CD4-positive, alpha-beta T cell treated with Interleukin-10 for 1 hour (primary cell): Measurements from ENCODE around the gene SSNA1.

Source experiments
- DNase-seq: peaks from one replicate; pipeline ENCODE4 v3.0.0-alpha.2; 2020

The SSNA1 gene

DNA sequence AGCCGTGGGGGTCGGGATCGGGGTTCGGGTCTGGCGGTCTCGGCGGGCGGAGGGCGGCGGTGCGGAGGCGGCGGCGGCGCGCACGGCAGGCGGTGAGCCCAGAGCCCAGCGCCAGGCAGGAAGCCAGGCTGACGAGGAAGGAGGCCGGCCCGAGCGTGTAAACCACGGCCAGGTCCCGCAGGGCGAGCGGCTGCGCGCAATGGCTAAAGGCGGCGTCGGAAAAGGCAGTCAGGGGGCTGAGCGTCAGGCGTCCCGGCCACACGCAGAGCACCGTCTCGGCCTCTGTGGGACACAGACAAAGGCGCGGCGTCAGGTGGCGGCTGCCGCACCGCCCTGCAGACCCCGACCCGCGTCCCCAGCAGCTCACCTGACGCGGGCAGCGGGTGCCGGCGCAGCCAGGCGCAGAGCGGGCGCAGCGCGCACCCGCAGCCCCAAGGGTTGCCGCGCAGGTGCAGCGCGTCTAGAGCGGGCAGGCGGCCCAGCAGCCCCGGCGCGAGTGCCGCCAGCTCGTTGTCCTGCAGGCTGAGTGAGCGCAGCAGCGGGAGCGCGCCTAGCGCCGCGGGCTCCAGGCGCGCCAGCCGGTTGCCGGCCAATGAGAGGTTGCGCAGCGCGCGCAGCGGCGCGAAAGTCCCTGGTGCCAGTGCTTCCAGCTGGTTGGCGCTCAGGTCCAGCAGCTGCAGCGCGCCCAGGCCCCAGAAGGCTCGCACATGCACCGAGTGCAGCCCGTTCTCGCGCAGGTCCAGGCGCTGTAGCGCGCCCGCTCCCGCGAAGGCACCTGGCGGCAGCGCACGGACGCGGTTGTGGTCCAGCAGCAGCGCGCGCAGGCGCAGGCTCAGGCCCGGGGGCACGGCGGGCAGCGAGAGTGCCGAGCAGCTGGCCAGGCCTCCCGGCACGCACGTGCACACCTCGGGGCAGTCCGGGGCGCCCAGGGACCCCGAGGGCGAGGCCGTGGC is 19.3 kb upstream of the SSNA1 start:
- DNase-seq: no peak

DNA sequence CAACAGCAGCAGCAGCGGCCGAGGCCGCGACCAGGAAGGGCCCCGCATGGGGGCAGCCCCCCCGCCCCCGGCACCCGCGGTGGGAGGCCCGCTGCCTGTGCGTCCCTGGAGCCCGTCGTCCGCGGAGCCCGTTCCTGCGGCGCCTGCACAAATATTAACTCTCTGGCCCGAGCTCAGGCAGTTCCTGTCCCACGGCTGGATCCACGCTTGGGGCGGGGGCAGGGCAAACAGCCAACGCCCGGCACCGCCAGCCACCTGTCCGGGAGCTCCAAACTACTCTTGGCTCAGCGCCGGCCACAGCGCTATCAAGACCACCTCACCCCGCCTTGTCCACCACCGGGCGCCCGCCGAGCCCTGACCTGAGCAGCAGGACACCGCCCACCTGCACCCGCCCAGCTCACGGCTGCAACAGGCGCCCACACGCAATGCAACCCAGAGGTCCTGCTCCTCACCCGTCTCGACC is 18.5 kb upstream of the SSNA1 start, which contains the start of gene LRRC26:
TSS of gene LRRC26 (minus strand) at position 156 of the 463 bp plus-strand sequence. CDS start at position 48, 108 bp downstream.
- no peak for DNase-seq

DNA sequence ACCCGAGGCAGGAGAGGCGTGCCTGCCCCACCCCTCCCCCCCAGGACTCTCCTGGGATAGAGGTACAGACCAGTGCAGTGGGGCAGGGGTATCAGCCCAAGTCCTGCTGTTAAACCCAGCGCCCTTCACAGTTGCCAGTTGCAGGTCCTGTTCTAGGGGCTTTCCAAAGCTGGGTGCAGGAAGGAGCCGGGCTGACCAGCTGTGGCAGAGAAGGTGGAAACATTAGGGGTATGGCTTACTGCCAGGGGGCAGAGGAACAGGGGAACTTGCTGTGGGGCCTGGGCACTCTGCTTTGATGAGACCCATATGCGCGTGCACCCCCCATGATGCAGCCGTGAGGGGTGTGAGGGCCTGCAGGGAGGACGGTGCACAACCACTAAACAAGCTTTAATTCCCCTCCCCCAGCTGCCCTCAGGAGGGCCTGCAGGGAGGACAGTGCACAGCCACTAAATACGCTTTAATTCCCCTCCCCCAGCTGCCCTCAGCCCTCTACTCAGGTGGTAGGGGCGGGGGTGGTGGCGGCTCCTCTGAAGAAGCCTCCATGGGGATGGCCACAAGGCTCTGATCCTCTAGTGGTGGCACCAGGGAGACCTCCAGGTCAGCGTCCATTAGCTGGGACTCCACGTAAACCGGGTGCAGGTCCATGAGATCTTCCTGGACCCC is 17.9 kb upstream of the SSNA1 start:
- no peak for DNase-seq

DNA sequence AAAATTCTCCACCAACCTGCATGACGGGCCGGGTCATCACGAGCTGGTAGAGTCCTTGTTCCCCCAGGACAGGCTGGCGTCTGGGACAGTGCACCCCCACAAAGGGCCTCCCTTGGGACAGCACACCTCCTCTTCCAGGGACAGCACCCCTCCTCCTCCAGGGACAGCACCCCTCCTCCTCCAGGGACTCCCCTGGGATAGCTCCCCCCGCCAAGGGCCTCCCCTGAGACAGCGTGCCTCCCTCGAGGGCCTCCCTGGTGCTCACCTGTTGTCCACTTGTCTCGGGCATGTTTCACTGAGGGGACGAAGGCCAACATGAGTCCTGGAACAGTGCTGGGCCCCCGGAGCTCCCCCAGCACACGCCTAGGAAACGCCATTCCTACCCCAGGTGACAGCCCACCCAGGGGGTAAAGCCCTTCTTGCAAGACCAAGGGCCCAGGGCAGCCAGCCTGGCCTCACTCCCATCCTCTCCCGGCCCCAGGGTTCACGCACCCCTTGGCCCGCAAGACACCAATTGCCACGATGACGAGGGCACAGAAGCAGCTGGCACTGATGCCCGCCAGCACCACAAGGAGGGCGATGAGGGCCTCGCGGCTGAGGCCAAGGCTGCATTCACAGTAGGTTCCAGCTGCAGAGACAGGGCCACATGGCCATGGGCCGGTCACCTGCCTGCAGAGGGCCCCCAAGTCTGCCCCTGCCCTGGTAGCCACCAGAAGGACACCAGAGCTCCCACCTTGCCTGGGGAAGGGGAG is 17.2 kb upstream of the SSNA1 start:
- no peak for DNase-seq

DNA sequence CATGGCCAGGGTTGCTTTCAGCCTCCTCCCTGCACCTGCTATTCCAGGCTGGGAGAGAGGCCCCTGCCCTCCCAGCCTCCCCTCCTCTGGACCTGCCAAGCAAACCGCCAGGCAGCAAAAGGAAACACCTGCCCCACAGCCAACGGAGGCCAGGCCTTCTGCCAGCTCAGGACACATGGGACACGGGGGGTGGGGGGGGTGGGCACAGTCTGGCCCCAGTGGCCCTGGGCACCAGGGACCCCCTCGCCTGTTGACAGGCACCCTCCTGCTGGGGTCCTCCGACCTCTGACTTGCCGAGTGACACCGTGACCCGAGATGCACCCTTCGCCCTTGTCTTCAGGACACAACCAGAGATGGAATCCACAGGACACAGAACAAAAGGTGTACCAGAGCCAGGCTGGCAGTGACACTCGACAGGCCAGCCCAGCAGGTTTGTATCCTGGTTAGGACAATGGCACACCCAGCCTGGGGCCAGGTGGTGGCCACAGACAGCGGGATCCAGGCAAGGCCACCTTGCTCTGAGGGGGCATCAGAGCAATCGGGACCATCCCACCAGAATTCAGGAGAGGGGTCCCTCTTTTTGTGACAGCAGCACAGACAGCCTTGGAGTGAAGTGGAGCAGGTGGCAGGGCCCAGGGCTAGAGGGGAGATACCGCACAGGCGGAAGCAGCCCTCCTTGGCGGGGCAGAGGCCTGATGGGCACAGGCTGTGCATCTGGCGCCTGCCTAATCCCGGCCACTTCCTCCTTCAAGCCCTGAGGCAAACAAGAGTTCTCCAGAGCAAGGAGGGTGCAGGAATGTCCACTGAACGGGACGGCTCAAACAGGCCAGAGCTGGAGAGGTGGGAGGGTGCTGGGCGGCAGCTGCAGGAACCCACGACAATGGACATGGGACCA is 15.3 kb upstream of the SSNA1 start:
- no peak for DNase-seq

DNA sequence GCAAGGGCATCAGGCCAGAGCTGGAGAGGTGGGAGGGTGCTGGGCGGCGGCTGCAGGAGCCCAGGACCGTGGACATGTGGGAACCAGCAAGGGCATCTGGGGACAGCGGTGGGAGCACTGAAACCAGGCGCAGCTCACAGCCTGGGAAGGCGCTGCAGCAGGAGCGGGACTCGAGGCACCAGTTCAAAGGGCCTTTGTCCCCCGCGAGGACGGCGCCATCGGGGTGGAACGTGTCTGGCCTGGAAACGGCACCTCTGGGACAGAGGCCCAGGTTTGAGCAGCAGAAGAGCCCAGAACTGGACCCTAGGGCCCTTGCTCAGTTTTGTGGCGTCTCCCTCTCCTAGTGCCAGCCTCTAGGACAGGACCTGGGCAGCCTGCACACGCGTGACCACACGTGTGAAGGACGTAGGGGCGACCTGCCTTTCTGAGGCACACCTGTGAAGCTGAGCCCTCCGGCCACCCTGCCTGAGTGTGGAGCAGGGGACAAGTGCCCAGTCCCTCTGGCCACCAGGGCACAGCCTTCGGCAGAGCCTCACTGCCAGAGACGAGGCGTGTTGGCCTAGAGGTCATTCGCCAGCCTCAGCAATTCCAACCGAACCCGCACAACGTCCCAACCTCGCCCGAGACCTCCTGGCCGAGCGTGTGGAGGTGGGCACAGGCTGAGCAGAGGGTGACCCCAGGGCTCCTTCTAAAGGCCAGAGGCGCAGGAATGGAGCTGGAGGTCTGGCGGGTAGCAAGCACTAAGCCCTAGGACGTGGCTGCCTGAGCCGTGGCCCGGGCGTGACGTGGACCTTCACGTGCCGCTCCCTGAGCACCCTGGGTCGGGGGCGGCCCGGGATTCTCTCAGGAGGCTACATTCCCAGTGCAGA is 14.4 kb upstream of the SSNA1 start:
- no peak for DNase-seq

DNA sequence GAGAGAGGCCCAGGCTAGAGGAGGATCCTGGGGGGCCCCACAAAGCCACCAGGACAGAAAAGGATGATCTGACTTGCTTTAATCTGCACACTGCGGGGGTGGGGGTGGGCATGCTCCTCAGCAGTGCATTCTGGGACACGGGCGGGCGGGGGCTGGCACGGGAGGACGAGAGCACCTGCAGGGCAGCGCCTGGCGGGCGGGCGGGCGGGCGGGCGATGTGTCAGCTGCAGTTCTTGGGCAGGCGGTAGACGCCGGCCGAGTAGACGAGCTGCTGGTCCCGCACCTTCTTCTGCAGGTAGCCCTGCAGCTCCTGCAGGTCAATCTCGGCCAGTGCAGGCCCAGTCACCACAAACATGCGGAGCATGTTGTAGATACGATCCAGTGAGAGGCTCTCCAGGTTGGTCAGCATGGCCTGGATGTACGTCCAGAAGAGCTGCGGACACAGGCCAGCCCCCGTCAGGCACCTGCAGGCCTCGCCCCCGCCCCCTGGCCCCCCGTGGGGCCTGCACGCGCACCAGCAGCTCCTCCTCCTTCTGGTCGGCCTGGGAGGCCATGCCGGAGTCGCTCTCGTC is 13.7 kb upstream of the SSNA1 start:
- DNase-seq: no peak

DNA sequence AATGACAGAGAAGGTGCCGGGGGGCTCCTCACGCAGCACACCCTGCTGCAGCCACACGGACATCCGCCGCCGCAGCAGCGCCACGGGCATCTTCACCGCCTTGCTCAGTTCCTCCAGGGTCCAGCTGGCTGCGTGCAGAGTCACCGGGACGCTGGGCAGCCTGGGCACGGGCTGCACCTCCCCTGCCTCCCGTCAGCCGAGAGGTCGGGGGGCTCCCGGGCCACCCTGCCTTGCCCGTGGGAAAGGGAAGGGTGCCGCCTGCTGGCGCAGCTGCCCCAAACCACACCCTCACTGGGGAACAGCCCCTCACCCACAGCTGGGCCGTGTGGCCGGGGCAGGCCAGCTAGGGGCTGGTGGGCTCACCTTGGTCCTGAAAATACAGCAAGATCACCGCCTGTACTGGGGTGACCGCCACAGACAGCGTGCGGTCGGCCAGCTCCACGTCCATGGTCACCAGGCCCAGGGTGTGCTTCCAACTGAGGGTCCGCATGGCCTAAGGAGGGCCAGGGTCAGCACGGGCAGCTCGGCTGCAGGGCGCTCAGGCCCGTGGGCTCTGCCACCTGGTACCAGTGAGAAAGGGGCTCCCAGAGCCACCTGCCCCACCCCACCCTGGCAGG is 13.0 kb upstream of the SSNA1 start:
- no peak for DNase-seq

DNA sequence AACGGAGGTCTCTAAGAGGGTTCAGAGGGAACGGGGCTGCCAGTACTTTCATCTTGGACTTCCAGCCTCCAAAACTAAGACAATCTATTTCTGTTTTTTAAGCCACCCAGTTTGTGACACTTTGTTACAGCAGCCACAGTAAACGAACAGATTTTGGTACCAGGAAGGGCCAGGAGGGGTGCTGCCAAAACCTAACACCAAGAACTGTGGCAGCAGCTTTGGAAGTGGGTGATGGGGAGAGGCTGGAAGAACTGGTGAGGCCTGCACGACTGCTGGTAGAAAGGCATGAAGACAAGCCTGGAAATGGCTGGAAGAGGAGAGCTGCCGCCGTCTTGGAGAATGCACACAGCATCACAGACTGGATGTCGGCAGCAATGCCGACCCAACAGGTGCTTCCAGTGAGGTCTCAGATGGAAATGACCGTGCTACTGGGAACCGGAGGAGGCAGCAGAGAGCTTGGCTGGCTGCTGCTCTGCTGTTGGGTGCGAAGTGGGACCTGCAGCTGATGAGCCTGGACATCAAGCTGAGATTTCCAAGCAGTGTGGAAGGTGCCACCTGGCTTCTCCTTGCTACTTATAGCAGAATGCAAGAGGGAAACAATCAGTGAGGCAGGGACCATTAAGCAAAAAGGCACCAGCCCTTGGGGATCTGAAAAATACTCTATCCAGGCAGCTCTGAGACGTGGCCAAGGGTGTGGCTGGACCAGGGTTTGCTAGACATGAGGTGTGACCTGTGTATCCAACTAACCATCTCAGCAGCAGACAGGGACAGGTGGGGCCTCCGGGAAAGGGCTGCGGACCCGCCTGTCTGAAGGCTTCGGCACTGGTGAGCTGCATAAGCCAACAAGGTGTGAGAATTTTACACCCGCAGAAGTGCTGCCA is 11.9 kb upstream of the SSNA1 start:
- DNase-seq: peak; percentile 23

DNA sequence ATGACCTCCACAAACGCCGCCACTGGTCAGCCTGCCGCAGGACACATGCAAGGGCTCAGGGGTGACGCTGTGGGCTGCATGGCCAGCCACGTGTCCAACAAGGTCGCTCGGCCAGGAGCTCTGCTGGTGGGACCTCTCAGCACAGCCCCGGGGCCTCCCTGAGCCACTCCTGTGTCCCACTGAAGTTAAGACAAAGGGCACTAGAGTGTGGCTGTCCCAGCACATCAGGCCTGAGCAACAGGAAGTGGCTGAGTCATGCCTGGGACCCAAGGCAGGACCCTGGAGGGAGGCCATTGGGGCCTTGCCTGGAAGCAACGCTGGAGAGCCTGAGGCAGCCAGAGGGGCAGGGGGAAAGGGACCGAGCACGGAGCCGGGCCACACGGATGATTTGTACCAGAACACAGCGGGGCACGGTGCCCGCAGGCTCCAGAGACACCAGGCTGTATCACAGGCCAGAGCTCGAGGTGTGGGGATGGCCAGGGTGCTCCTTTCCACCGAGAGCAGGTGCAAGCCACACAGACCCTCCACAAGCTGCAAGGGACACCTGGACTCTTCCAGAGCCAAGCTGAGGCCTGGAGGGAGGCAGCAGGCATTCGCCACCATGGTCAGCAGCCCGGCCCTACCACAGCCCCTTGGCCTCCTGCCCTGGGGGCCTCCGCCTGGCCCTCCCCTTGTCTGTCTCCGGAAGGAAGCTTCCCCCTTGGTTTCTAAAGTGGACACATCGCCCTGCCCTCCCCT is 10.1 kb upstream of the SSNA1 start:
- no peak for DNase-seq

DNA sequence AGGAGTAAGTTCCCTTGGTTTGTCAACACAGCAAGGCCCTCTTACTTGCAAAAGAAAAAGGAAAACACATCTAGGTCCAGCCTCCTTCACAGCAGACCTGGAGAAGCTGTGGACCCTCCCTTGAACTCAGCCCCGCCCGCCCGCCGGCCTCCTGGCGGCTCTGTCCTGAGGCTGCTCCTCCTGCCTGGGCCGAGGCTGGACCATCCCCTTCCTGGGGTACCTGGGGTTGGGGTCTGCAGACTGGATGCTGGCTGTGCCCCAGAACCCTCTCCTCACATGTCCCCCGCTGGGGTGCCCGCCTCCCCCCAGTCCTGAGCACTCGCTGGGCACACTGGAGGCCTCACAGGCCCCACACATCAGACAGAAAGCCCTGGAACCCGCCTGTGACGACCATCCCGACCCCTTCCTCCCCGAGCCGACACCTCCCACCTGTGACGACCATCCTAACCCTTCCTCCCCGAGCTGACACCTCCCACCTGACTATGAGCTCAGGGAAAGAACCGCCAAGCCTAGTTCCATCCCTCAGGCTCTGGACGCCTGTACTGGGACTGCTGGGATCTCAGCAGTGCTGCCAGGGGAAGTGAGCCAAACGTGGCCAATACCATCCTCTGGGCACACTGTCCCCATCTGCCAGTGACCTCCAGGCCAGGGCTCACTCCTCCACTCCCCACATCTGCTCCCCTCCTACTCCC is 9.4 kb upstream of the SSNA1 start:
- DNase-seq: no peak

DNA sequence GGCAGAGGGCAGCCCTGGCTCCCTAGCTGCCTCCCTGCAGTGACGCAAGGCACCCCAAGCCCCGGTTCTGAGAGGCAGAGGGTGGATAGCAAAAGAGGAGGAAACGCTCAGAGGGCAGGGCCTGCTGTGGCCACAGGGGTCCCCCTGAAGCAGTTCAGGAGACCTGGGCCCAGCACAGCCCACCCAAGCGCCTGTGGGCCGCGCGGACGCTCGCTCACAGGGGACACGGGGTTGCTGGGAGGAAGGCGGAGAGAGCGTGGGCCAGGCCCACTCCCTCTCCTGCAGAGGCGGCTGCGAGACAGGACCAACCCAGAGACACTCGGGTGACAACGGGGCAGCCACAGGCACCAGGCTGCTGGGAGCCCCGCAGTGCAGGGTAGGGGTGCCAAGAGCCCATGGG is 8.7 kb upstream of the SSNA1 start:
- no peak for DNase-seq

DNA sequence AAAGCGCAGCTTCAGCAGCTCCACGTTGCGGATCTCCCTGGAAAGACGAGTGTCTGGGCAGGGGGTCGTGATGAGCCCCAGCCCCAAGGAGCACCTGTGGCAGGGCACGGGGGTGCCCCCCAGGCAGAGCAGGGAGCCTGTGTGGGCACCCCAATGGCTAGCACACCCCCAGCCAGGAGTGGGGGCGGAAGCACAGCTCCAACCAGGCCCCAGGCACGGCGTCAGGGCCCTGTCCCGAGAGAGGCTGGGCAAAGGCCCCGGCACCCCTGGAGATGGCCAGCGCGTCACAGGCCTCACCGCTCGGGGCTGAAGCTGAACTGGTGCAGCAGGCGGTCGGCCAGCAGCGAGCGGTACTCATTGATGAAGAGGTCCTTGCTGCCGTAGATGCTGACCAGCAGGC is 8.0 kb upstream of the SSNA1 start:
- no peak for DNase-seq

DNA sequence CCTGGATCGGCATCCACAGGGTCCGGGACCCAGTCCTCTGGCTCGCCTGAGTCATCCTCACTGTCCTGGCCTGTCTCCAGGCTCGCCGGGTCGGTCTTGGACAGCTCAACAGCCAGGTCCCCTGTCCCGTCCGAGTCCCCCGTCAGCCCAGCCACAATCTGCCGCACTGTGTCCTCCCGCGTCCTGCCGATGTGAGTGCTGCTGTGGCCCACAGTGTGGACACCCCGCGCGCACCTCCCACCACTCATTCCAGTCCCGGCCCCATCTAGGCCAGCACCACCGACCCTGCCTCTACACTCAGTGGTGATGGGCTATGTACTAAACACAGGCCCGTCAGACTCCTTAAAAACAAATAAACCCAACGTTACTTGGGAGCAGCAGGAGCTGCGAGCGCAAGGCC is 6.8 kb upstream of the SSNA1 start:
- DNase-seq: no peak

DNA sequence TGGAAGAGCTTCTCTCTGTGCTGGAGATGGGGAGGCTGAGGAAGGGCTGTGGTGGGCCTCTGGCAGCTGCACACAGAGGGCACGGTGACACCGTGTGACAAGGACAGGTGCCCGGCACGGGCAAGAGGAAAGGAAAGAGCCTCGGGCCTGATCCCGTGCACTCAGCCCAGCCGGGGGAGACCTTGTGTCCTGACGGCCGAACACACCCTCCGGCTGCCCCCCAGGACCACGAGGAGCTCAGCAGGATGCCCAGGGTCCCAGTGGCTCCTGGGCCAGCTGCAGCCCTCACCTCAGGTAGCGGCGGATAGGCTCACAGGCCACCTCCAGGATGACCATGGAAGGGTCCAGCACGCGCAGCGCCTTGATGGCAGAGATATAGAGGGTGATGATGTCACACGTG is 5.6 kb upstream of the SSNA1 start:
- no peak for DNase-seq

DNA sequence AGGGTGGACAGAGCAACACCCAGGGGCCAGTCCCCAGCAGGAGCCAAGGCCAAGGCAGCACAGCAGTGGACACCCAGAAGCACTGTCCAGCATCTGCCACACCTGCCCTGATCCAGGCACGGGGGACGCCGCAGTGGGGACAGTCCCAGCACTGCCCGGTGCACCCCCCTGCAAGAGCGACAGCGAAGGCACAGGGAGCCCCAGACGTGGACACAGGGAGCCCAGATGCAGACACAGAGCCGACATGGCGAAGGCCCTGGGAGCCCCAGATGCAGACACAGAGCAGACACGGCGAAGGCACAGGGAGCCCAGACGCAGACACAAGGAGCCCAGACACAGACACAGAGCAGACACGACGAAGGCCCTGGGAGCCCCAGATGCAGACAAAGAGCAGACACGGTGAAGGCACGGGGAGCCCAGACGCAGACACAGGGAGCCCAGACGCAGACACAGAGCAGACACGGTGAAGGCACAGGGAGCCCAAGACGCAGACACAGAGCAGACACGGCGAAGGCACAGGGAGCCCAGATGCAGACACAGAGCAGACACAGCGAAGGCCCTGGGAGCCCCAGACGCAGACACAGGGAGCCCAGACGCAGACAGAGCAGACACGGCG is 4.4 kb upstream of the SSNA1 start:
- no peak for DNase-seq

DNA sequence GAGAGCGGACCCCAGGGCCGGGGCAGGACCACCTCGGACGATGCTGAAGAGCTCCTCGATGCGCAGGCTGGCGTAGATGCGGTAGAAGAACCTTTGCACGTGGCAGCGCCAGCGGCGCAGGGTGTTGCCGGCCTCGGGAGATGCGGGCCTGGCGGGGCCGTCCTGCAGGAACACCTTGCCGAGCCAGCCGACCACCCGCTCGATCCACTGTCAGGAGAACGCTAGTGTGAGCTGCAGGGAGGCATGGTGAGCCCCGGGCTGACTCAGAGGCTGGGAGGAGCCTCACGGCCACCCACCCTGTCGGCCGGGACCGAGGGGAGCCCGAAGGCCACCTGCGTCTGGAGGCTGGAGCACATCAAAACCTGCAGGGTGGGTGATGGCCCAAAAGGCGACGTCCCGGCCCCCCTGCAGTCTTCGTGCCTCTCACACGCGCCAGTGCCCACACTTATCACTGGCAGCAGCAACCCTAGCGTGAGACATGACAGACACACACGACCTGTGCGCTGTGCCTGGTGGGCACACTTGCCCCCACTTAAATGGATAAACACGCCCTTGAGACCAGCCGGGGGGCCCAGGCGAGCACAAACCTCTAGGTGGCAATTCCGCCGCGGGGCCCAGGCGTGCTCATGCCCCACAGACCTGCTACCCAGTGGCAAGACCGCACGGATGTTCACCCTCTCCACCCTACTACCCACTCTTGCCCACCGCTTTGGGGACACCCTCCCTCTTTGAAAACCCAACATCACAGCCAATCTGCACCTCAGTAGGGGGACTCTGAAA is 3.4 kb upstream of the SSNA1 start:
- DNase-seq: no peak
